BLaER1 (cell line): ENCODE data around the gene PRRT2.

Experiments
- H3K27ac ChIP-seq: shearing (Covaris generic); formaldehyde crosslinking; 2 replicates; pipeline ENCODE4 v1.8.1; 2022
- H3K27me3 ChIP-seq: shearing (Covaris generic); formaldehyde crosslinking; 2 replicates; pipeline ENCODE4 v1.8.1; 2022
- H3K36me3 ChIP-seq: shearing (Covaris generic); formaldehyde crosslinking; 2 replicates; pipeline ENCODE4 v1.8.1; 2022
- H3K4me1 ChIP-seq: shearing (Covaris generic); formaldehyde crosslinking; 2 replicates; pipeline ENCODE4 v1.8.1; 2022
- H3K4me2 ChIP-seq: shearing (Covaris generic); formaldehyde crosslinking; 2 replicates; pipeline ENCODE4 v1.8.1; 2022
- H3K4me3 ChIP-seq: shearing (Covaris generic); formaldehyde crosslinking; 2 replicates; pipeline ENCODE4 v1.8.1; 2022
- H3K9ac ChIP-seq: shearing (Covaris generic); formaldehyde crosslinking; 2 replicates; pipeline ENCODE4 v1.8.1; 2022
- H3K9me3 ChIP-seq: shearing (Covaris generic); formaldehyde crosslinking; 2 replicates; pipeline ENCODE4 v1.8.1; 2022
- H4K20me1 ChIP-seq: shearing (Covaris generic); formaldehyde crosslinking; 2 replicates; pipeline ENCODE4 v1.8.1; 2022
- Cebpa-rat ChIP-seq: shearing (Covaris generic); IDR thresholded peaks from 2 replicates; pipeline ENCODE4 v1.8.1; 2022

The PRRT2 gene

DNA sequence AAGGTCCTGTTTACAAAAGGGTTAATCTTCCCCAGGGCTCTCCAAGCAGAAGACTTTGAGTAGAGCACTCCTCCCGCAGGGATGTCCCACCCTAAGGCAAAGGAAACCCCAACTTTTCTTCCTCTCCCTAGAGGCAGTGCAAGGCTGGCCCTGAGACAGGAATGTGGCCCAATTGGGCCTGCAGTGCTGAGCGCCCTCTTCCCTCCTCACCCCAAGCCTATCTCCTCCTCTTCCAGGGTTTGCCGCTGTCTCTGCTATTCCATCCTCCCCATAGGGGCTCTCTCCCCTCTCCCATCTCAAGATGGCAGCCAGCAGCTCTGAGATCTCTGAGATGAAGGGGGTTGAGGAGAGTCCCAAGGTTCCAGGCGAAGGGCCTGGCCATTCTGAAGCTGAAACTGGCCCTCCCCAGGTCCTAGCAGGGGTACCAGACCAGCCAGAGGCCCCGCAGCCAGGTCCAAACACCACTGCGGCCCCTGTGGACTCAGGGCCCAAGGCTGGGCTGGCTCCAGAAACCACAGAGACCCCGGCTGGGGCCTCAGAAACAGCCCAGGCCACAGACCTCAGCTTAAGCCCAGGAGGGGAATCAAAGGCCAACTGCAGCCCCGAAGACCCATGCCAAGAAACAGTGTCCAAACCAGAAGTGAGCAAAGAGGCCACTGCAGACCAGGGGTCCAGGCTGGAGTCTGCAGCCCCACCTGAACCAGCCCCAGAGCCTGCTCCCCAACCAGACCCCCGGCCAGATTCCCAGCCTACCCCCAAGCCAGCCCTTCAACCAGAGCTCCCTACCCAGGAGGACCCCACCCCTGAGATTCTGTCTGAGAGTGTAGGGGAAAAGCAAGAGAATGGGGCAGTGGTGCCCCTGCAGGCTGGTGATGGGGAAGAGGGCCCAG is 1.0 kb downstream of the PRRT2 start:
- TF ChIP-seq Cebpa-rat = no peak

GRCh38 chr16:29813644-29814562 is 1.9 kb downstream of the PRRT2 start:
- Histone ChIP-seq H3K27ac (peak overlapping the region; percentile 86), H3K27me3 (no peaks in the 10 kb centered on the region), H3K9me3 (no peaks in the 10 kb centered on the region), H3K4me2 (peak overlapping the region; percentile 99), H3K36me3 (peaks cover 29% of the 10 kb centered on the region), H3K4me3 (peak overlapping the region; percentile 83), H3K4me1 (peaks cover 78% of the 10 kb centered on the region), H4K20me1 (peaks cover 45% of the 10 kb centered on the region), H3K9ac (peak overlapping the region; percentile 98)
- no peak for TF ChIP-seq Cebpa-rat

More for the DNA sequence above, 1.0 kb downstream of the PRRT2 start:
- H3K27ac ChIP-seq = peak overlapping the region; percentile 86
- H3K4me2 ChIP-seq = peak overlapping the region; percentile 99
- no peaks in the 10 kb centered on the region for H3K27me3 ChIP-seq
- peaks cover 45% of the 10 kb centered on the region for H4K20me1 ChIP-seq
- H3K9ac ChIP-seq = peak overlapping the region; percentile 98
- H3K4me3 ChIP-seq = peak overlapping the region; percentile 83
- H3K36me3 ChIP-seq = peaks cover 25% of the 10 kb centered on the region
- no peaks in the 10 kb centered on the region for H3K9me3 ChIP-seq
- H3K4me1 ChIP-seq = peaks cover 74% of the 10 kb centered on the region

DNA sequence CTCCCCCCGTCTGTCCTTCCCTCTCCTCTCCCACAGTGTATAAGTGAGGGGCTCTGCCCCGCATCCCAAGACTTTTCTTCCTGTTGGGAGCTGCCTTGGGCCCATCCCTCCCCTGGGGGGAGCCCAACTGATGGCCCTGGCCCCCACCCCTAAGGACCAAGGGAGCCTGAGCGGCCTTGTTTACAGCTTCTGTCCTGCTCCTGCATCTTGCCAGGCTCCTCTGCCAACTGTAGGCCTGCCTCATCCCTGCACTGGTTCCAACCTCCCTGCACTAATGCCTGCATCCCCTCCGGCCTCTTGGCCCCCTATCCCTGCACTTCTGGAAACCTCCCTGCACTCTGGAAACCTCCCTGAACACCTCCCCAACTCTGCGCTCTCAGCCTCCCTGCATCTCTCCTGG is 2.6 kb downstream of the PRRT2 start:
- no peak for TF ChIP-seq Cebpa-rat
- Histone ChIP-seq H3K4me2 (peak overlapping the region; percentile 99), H3K4me1 (peaks cover 78% of the 10 kb centered on the region), H3K27ac (peak overlapping the region; percentile 86), H4K20me1 (peaks cover 45% of the 10 kb centered on the region), H3K9me3 (no peaks in the 10 kb centered on the region), H3K9ac (peak overlapping the region; percentile 98), H3K27me3 (no peaks in the 10 kb centered on the region), H3K4me3 (peak overlapping the region; percentile 83), H3K36me3 (peaks cover 30% of the 10 kb centered on the region)

- H3K4me2 ChIP-seq = peak overlapping the region; percentile 99
- peak overlapping the region; percentile 86 for H3K27ac ChIP-seq
- H3K9me3 ChIP-seq = no peaks in the 10 kb centered on the region
- H3K9ac ChIP-seq = peak overlapping the region; percentile 98
- peaks cover 80% of the 10 kb centered on the region for H3K4me1 ChIP-seq
- no peaks in the 10 kb centered on the region for H3K27me3 ChIP-seq
- H3K36me3 ChIP-seq = peaks cover 31% of the 10 kb centered on the region
- no peak for TF ChIP-seq Cebpa-rat
- H4K20me1 ChIP-seq = peaks cover 46% of the 10 kb centered on the region
- peak overlapping the region; percentile 83 for H3K4me3 ChIP-seq
Measured at GRCh38 chr16:29815032-29815721, 3.2 kb downstream of the PRRT2 start.

- peaks cover 46% of the 10 kb centered on the region for H4K20me1 ChIP-seq
- peak within 1 kb of the TSS; percentile 86 for H3K27ac ChIP-seq
- peaks cover 35% of the 10 kb centered on the region for H3K36me3 ChIP-seq
- no peaks in the 10 kb centered on the region for H3K9me3 ChIP-seq
- peak within 1 kb of the TSS; percentile 83 for H3K4me3 ChIP-seq
- no peaks in the 10 kb centered on the region for H3K27me3 ChIP-seq
- peaks cover 80% of the 10 kb centered on the region for H3K4me1 ChIP-seq
- H3K4me2 ChIP-seq = peak within 1 kb of the TSS; percentile 99
- H3K9ac ChIP-seq = peak within 1 kb of the TSS; percentile 98
- no peak for TF ChIP-seq Cebpa-rat
Measured at GRCh38 chr16:29815793-29816693, 4.0 kb downstream of the PRRT2 start, which contains the start of gene PAGR1. Gene PAGR1, plus strand, starts transcription at chr16:29816152. Its CDS starts 374 bp downstream, at chr16:29816526.

DNA sequence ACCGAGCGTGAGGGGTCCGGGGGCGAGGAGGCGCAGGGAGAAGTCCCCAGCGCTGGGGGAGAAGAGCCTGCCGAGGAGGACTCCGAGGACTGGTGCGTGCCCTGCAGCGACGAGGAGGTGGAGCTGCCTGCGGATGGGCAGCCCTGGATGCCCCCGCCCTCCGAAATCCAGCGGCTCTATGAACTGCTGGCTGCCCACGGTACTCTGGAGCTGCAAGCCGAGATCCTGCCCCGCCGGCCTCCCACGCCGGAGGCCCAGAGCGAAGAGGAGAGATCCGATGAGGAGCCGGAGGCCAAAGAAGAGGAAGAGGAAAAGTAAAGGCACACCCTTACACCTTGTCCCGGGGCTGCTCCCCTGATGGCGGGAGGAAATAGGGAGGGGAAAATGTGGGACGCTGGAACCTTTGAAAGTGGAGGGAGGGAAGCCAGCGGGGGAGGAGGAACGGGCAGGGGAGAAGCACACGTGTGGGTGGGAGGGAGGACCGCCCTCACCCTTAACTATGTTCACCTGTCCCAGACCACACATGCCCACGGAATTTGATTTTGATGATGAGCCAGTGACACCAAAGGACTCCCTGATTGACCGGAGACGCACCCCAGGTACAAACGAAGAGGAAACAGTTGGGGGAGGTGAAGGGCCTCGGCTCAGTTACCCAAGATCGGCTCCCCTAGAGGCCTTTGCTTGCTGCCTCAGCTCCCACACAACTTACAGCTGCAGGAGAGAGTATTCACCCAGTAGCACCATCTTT is 4.9 kb downstream of the PRRT2 start:
- no peaks in the 10 kb centered on the region for H3K9me3 ChIP-seq
- H3K4me1 ChIP-seq = peaks cover 81% of the 10 kb centered on the region
- no peaks in the 10 kb centered on the region for H3K27me3 ChIP-seq
- peak overlapping the region; percentile 99 for H3K4me2 ChIP-seq
- H3K36me3 ChIP-seq = peaks cover 43% of the 10 kb centered on the region
- peaks cover 47% of the 10 kb centered on the region for H4K20me1 ChIP-seq
- TF ChIP-seq Cebpa-rat = no peak
- peak overlapping the region; percentile 98 for H3K9ac ChIP-seq
- H3K27ac ChIP-seq = peak overlapping the region; percentile 86
- H3K4me3 ChIP-seq = peak overlapping the region; percentile 83

DNA sequence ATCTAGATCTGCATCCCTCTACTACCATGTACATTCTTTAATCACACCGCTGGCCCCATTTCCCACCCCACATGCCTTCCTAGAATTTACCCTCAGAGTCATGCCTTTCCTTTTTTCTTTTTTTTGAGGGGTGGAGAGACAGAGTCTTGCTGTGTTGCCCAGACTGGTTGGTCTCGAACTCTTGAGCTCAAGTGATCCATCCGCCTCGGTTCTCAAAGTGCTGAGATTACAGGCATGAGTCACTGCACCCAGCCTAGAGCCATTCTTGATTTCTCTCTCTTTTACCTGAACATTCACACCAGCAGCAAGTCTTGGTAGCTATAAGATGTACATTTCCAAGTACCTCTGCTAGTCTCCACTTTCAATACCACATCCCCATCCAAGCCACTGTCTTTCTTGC is 6.1 kb downstream of the PRRT2 start:
- no peaks in the 10 kb centered on the region for H3K27me3 ChIP-seq
- TF ChIP-seq Cebpa-rat = no peak
- H3K4me3 ChIP-seq = peak overlapping the region; percentile 83; the same call in 1 of the 2 replicates
- no peak overlapping the region for H3K27ac ChIP-seq
- no peaks in the 10 kb centered on the region for H3K9me3 ChIP-seq
- peaks cover 52% of the 10 kb centered on the region for H3K36me3 ChIP-seq
- peak overlapping the region; percentile 98; the same call in 1 of the 2 replicates for H3K9ac ChIP-seq
- peaks cover 71% of the 10 kb centered on the region for H3K4me1 ChIP-seq
- H3K4me2 ChIP-seq = peak overlapping the region; percentile 99
- peaks cover 51% of the 10 kb centered on the region for H4K20me1 ChIP-seq

DNA sequence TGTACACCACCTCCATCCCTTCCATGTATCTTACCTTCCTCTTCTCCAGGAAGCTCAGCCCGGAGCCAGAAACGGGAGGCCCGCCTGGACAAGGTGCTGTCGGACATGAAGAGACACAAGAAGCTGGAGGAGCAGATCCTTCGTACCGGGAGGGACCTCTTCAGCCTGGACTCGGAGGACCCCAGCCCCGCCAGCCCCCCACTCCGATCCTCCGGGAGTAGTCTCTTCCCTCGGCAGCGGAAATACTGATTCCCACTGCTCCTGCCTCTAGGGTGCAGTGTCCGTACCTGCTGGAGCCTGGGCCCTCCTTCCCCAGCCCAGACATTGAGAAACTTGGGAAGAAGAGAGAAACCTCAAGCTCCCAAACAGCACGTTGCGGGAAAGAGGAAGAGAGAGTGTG is 7.5 kb downstream of the PRRT2 start:
- Histone ChIP-seq H3K9me3 (no peaks in the 10 kb centered on the region), H3K36me3 (peaks cover 52% of the 10 kb centered on the region), H3K4me1 (peaks cover 62% of the 10 kb centered on the region), H4K20me1 (peaks cover 51% of the 10 kb centered on the region), H3K27me3 (no peaks in the 10 kb centered on the region), H3K9ac (peak overlapping the region; percentile 98), H3K27ac (peak overlapping the region; percentile 23; the same call in 1 of the 2 replicates), H3K4me2 (peak overlapping the region; percentile 99), H3K4me3 (peak overlapping the region; percentile 64; the same call in 1 of the 2 replicates)
- no peak for TF ChIP-seq Cebpa-rat
